Small intestine (tissue), 7 donors: ENCODE measurements around the gene AFG1L. TPM values are rescaled to one million over a fixed set of nuclear protein-coding genes. Genes with fewer than 3 reads are reported as not detected.

ENCODE experiments used
- DNase-seq, 2 donors: peaks; one replicate each; pipeline versions ENCODE4 v3.0.0 to v3.0.0-alpha.2; 2013
- FAIRE-seq: peaks from 2 replicates; lab custom pipeline; 2012; peaks lifted over from hg19 to GRCh38; lab: Jason Lieb, UNC
- H3K27ac ChIP-seq, 3 donors: one replicate each; pipeline ENCODE4 v1.5.1; 2013; ENCODE audit warnings: low read length in 2 of 3, mild to moderate bottlenecking in 2 of 3, control low read depth in 1 of 3, inconsistent platforms in 1 of 3, low read depth in 1 of 3, moderate library complexity in 1 of 3
- H3K27me3 ChIP-seq, 3 donors: one replicate each; pipeline ENCODE4 v1.6.1; 2013; ENCODE audit warnings: low read length in 3 of 3, inconsistent platforms in 1 of 3; ENCODE audit not compliant: control insufficient read depth in 3 of 3, insufficient read depth in 3 of 3
- H3K36me3 ChIP-seq, 3 donors: one replicate each; pipeline ENCODE4 v1.6.1; 2013; ENCODE audit warnings: low read length in 3 of 3, inconsistent platforms in 1 of 3, low read depth in 1 of 3, mild to moderate bottlenecking in 1 of 3, moderate library complexity in 1 of 3; ENCODE audit not compliant: control insufficient read depth in 3 of 3, insufficient read depth in 2 of 3
- H3K4me1 ChIP-seq, 3 donors: one replicate each; pipeline ENCODE4 v1.6.1; 2013; ENCODE audit warnings: low read length in 2 of 3, inconsistent platforms in 1 of 3, low read depth in 1 of 3, mild to moderate bottlenecking in 1 of 3, moderate library complexity in 1 of 3; ENCODE audit not compliant: control insufficient read depth in 3 of 3, insufficient read depth in 2 of 3
- H3K4me3 ChIP-seq, 3 donors: one replicate each; pipeline ENCODE4 v1.5.1; 2013; ENCODE audit warnings: low read length in 3 of 3, control low read depth in 1 of 3, inconsistent platforms in 1 of 3, low read depth in 1 of 3, mild to moderate bottlenecking in 1 of 3, moderate library complexity in 1 of 3
- H3K9me3 ChIP-seq, 2 donors: one replicate each; pipeline ENCODE4 v1.6.1; 2013; ENCODE audit warnings: low read depth in 1 of 2, low read length in 1 of 2; ENCODE audit not compliant: control insufficient read depth in 2 of 2, insufficient read depth in 1 of 2
- WGBS, 3 donors: extraction: QIAGEN DNeasy Blood & Tissue Kit; methylation state at CpG; one replicate each; pipeline ENCODE4 v1.1.7; 2013; 5-methylcytosine and 5-hydroxymethylcytosine counted together
- polyA plus RNA-seq, 4 donors: library from polyadenylated mRNA; stranded (reverse) in 3 of 4; unstranded in 1 of 4; fragments of 200-250 nt in 3 of 4; fragments of 120-200 nt in 1 of 4; gene quantifications; one replicate each; pipeline versions ENCODE4 v1.2.1 to v1.2.3, GENCODE V29; 2013
- donor health status: healthy with polysubstance abuse.
- donor health status: control.
- donor health status: control.
- donor health status: Bipolar disorder and iron deficiency.
- donor health status: healthy.

AFG1L gene
- polyA plus RNA-seq, 4 donors: 2.2 to 10.8 (median 3.5) TPM

DNA sequence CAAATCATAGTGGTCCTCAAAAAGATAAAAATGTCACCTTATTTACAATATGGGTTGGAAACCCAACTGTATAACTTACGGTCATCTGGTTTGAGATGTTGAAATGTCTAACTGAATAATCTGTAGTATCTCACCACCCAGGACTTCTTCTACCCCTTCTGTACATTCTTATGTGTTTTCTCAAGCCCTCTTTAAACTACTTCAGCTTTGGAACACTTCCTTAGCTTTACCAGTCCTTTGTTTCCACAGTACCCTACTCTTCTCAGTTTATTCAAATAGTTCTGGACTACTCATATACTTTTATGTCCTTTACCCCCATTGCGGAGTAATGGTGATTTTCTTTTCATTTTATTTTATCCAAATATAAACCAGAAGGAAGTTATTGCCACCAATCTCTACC is 137.3 kb downstream of the AFG1L start:
- FAIRE-seq (no peak), DNase-seq (no peak)
- Histone ChIP-seq H3K27ac (no peak overlapping the region), H3K36me3 (no peaks in the 10 kb centered on the region), H3K27me3 (no peaks in the 10 kb centered on the region), H3K4me1 (peaks cover 0 to 15% (median 2%) of the 10 kb centered on the region in 3 donors), H3K9me3 (no peaks in the 10 kb centered on the region), H3K4me3 (no peak overlapping the region)
- 94 to 98% (median 95%) methylated on average over 2 of the region's 2 CpGs for WGBS, 3 donors

DNA sequence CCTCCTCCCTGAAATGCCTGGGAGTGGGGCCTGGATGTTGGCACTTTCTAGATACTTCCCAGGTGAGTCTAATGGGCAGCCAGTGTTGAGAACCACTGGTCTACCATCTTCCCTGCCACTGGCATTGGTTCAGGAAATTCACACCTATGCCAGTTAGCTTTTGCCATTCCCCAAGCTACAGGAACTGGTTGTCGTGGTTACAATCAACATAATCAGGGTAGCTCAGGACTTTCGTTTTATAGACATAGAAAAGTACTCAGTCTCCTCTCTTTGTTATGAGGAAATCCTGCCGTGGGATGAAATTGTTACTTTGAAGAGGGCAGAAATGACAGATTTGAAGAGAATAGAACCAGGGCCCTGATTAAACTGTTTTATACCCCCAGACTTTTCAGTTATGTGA is 137.9 kb downstream of the AFG1L start:
- Histone ChIP-seq H3K4me1 (peaks cover 0 to 15% (median 2%) of the 10 kb centered on the region in 3 donors), H3K27me3 (no peaks in the 10 kb centered on the region), H3K36me3 (no peaks in the 10 kb centered on the region), H3K4me3 (no peak overlapping the region), H3K9me3 (no peaks in the 10 kb centered on the region), H3K27ac (no peak overlapping the region)
- 5 to 45% (median 28%) methylated on average over 3 of the region's 3 CpGs for WGBS, 3 donors
- DNase-seq: peak; percentile 66 to 72
- no peak for FAIRE-seq

DNA sequence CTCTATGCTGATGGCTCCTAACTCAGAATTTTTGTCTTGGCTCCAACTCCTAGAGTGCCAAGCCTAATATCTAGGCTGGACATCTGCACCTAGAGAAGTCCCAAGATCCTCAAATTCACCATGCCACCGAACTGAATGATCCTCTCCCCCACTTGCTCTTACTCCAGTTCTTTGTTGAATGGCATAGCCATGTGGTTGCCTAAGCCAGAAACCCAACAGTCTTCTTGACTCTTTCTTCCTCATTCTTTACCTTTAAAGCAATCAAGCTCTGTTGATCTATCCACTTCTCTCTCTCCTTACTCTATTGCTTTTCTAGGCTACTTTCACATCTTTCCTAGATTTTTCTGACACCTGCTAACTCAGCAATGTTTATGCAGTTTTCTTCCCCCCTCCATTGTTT is 139.4 kb downstream of the AFG1L start:
- 69 to 94% (median 90%) methylated on average over 1 of the region's 1 CpG for WGBS, 3 donors

DNA sequence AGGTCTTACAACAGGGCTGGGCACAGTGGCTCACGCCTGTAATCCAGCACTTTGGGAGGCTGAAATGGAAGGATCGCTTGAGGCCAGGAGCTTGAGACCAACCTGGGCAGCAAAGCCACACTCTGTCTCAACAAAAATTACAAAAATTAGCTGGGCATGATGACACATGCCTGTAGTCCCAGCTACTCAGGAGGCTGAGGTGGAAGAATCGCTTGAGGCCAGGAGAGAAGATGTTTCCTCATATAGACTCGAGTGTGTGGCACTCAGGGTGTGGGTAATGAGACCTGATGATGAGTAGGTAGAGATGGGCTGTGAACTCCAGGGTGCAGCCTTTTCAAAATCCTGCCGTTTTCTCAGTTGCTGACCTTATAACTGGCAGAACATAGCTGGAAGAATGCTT is 140.5 kb downstream of the AFG1L start:
- no peak overlapping the region for H3K27ac ChIP-seq
- 90 to 93% (median 91%) methylated on average over 5 of the region's 5 CpGs for WGBS, 3 donors
- no peaks in the 10 kb centered on the region for H3K9me3 ChIP-seq
- DNase-seq (no peak), FAIRE-seq (no peak)
- no peak overlapping the region for H3K4me3 ChIP-seq
- no peaks in the 10 kb centered on the region for H3K27me3 ChIP-seq
- peaks cover 0 to 13% (median 2%) of the 10 kb centered on the region in 3 donors for H3K4me1 ChIP-seq
- no peaks in the 10 kb centered on the region for H3K36me3 ChIP-seq

More for the DNA sequence above, 139.4 kb downstream of the AFG1L start:
- Histone ChIP-seq H3K27me3 (no peaks in the 10 kb centered on the region), H3K4me1 (peaks cover 0 to 15% (median 2%) of the 10 kb centered on the region in 3 donors), H3K4me3 (no peak overlapping the region), H3K27ac (no peak overlapping the region), H3K9me3 (no peaks in the 10 kb centered on the region), H3K36me3 (no peaks in the 10 kb centered on the region)
- FAIRE-seq (no peak), DNase-seq (no peak)

DNA sequence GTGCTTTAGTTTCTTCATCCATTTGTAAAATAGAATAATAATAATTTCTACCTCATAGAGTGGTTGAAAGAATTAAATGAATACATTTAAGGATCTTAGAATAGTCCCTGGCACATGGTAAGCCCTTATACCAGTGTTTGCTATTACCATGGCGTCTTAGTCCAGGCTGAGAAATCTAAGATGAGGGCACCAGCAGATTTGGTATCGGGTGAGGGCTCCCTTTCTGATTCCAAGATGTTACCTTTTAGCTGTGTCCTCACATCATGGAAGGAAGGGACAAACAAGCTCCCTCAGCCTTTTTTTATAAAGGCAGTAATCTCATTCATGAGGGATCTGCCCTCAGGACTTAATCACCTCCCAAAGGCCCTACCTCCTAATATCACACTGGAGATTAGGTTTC is 141.9 kb downstream of the AFG1L start:
- FAIRE-seq: no peak

DNA sequence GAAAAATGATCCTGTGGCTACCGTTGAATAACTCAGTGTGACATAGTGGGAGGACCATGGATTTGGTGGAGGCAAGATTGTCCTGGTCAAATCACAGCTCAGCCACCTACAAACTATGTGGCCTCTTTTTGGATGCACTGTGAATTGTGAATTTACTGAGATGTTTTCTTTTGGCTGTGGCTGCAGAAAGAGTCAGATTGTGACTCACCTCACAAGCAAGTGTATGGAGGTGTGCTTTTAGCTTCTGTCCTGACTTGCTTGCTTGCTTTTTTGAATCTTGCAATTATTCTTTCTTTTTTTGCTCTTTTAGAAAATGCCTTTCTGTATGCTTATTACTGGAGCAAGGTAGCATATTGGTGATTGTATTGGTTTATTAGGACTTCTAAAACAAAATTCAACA is 143.0 kb downstream of the AFG1L start:
- Histone ChIP-seq H3K27ac (no peak overlapping the region), H3K4me1 (peaks cover 0 to 2% (median 0%) of the 10 kb centered on the region in 3 donors), H3K36me3 (no peaks in the 10 kb centered on the region), H3K9me3 (no peaks in the 10 kb centered on the region), H3K4me3 (no peak overlapping the region), H3K27me3 (no peaks in the 10 kb centered on the region)
- FAIRE-seq: no peak
- WGBS, 3 donors: 96 to 100% (median 100%) methylated on average over 1 of the region's 1 CpG
- DNase-seq: no peak

More for the DNA sequence above, 141.9 kb downstream of the AFG1L start:
- WGBS, 3 donors: 97 to 100% (median 98%) methylated on average over 2 of the region's 2 CpGs
- Histone ChIP-seq H3K4me3 (no peak overlapping the region), H3K36me3 (no peaks in the 10 kb centered on the region), H3K27me3 (no peaks in the 10 kb centered on the region), H3K27ac (no peak overlapping the region), H3K9me3 (no peaks in the 10 kb centered on the region), H3K4me1 (peaks cover 0 to 8% (median 2%) of the 10 kb centered on the region in 3 donors)
- no peak for DNase-seq

DNA sequence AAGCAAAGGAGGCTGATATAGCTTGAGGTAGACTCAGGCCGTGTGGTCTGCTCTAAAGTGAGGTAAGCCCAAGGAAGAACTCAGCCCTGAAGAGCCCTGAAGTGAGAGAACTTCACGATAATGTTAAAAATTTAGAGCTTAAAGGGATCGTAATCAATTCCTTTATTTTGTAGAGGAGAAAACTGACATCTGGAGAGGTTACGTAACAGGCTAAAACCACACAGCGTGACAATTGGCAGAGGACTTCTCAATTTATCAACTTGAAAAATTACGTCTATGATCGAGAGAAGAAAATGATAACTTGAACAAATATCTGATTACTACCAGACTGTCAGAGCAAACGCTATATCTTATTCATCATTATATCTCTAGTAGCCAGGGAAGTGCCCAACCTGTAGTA is 144.1 kb downstream of the AFG1L start:
- DNase-seq (no peak), FAIRE-seq (no peak)
- H3K4me3 ChIP-seq: no peak overlapping the region
- no peaks in the 10 kb centered on the region for H3K4me1 ChIP-seq
- H3K36me3 ChIP-seq: no peaks in the 10 kb centered on the region
- H3K27me3 ChIP-seq: no peaks in the 10 kb centered on the region
- 75 to 81% (median 79%) methylated on average over 8 of the region's 8 CpGs for WGBS, 3 donors
- H3K27ac ChIP-seq: no peak overlapping the region
- H3K9me3 ChIP-seq: no peaks in the 10 kb centered on the region

DNA sequence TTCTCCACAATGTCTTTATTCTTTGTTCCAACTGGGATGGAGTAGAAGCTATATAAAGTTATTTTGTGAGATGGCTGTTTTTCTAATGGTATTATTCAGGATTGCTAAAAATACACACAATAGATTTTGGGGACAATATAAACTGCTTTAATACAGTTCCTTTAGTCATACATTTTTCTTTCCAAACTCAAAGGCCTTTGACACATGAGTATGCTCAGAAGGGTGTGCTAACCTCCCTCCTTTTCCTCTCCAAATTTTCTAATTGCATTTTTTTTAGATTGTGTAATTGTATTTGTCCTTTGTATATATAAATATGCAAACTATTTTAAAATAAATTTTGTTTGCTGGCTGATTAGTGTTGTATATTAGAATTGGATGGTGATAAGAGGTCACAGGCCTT is 146.3 kb downstream of the AFG1L start:
- FAIRE-seq (no peak), DNase-seq (no peak)
- H3K4me1 ChIP-seq: no peaks in the 10 kb centered on the region
- H3K27me3 ChIP-seq: no peaks in the 10 kb centered on the region
- no peaks in the 10 kb centered on the region for H3K36me3 ChIP-seq
- no peak overlapping the region for H3K4me3 ChIP-seq
- H3K9me3 ChIP-seq: no peaks in the 10 kb centered on the region
- H3K27ac ChIP-seq: no peak overlapping the region

DNA sequence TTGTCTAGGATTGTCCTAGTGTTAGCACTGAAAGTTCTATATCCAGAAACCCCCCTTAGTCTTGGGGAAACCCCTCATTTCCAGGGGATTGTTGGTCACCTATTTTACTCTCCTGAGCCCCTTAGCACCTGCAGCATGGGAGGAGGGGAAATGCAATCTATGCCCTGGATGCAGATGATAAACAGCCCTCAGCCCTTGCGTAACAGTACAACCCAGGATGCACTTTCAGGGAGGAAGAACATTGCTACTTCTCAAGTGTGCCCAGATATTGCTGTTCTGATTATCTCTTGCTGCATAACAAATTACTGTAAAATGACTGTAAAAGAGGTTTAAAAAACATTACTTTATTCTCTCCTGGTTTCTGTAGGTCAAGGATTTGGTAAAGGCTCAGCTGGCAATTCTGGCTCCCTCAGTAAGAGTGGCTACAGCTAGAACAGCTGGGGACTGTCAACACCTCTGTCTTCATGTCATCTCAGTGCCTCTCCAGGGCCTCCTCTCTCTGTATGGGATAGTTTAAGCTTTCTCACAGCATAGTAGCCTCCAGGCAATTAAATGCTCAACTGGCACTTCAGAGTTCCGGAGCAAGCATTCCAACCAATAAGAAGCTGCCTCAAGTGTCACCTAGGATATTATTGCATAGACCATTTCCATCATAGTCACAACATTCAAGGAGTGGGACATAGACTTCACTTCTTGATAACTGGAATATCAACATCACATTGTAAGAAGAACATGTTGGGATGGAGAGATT is 148.1 kb downstream of the AFG1L start:
- 94 to 100% (median 98%) methylated on average over 2 of the region's 2 CpGs for whole genome bisulfite sequencing, 3 donors
- Histone ChIP-seq H3K27ac (no peak overlapping the region), H3K9me3 (no peaks in the 10 kb centered on the region), H3K36me3 (no peaks in the 10 kb centered on the region), H3K4me1 (no peaks in the 10 kb centered on the region), H3K4me3 (no peak overlapping the region), H3K27me3 (no peaks in the 10 kb centered on the region)
- FAIRE-seq (no peak), DNase-seq (no peak)
